HFFc6 (cell line): ENCODE results near the gene PER3. TPM values are rescaled to one million over a fixed set of nuclear protein-coding genes. Genes with fewer than 3 reads are reported as not detected.

Experiments
- DNase-seq: peaks from one replicate; pipeline ENCODE4 v3.0.0-alpha.2; 2018
- H3K27ac Mint-ChIP-seq: 2 replicates; pipeline ENCODE4 v1.8.0; 2020; ENCODE audit warnings: mild to moderate bottlenecking, mixed read lengths
- H3K27me3 Mint-ChIP-seq: 2 replicates; pipeline ENCODE4 v1.8.0; 2021; ENCODE audit warnings: mild to moderate bottlenecking, moderate library complexity, mixed read lengths; ENCODE audit not compliant: insufficient read depth
- H3K36me3 Mint-ChIP-seq: 2 replicates; pipeline ENCODE4 v1.8.0; 2021; ENCODE audit warnings: low read depth, mixed read lengths
- H3K4me1 Mint-ChIP-seq: 2 replicates; pipeline ENCODE4 v1.8.0; 2020; ENCODE audit warnings: low read depth, mixed read lengths
- H3K4me3 Mint-ChIP-seq: 2 replicates; pipeline ENCODE4 v1.8.0; 2020; ENCODE audit warnings: mild to moderate bottlenecking, moderate library complexity, mixed read lengths
- H3K9me3 Mint-ChIP-seq: 2 replicates; pipeline ENCODE4 v1.8.0; 2020; ENCODE audit warnings: mild to moderate bottlenecking, mixed read lengths
- CTCF ChIP-seq: fragments of 200-600 bp; sonication (generic); IDR thresholded peaks from 2 replicates; pipeline ENCODE4 v1.5.0; 2021; ENCODE audit warnings: antibody characterized with exemption, mild to moderate bottlenecking
- total RNA-seq, 6 experiments: library from RNA; stranded (reverse); fragmentation: NEBNext Ultra II Directional; extraction: Animal tissue kit (Norgen Biotek cat#: 25700); gene quantifications; 2 replicates in 1 of 6; 3 replicates in 5 of 6; pipeline ENCODE4 v1.2.3, GENCODE V29; 2021

Gene PER3
- total RNA-seq, 6 experiments from 2014 or later: 5.7 to 8.1 (median 7.7) TPM

GRCh38 chr1:7856345-7856744 is 72.3 kb downstream of the PER3 start:
- H3K4me1 Mint-ChIP-seq: no peaks in the 10 kb centered on the region; the same call in 1 of the 2 replicates

GRCh38 chr1:7857000-7857399 is 72.9 kb downstream of the PER3 start:
- H3K36me3 Mint-ChIP-seq: no peaks in the 10 kb centered on the region
- no peak overlapping the region for H3K27ac Mint-ChIP-seq
- no peaks in the 10 kb centered on the region for H3K9me3 Mint-ChIP-seq
- H3K27me3 Mint-ChIP-seq: peaks cover 12% of the 10 kb centered on the region
- no peak for TF ChIP-seq CTCF
- no peak overlapping the region for H3K4me3 Mint-ChIP-seq
- no peaks in the 10 kb centered on the region; the same call in 1 of the 2 replicates for H3K4me1 Mint-ChIP-seq
- DNase-seq: no peak

More at GRCh38 chr1:7856345-7856744, 72.3 kb downstream of the PER3 start:
- Mint-ChIP-seq H3K27me3 (peaks cover 14% of the 10 kb centered on the region), H3K27ac (no peak overlapping the region), H3K4me3 (no peak overlapping the region), H3K36me3 (no peaks in the 10 kb centered on the region), H3K9me3 (no peaks in the 10 kb centered on the region)
- no peak for TF ChIP-seq CTCF
- DNase-seq: no peak

GRCh38 chr1:7857985-7858384 is 73.9 kb downstream of the PER3 start:
- no peak for TF ChIP-seq CTCF
- Mint-ChIP-seq H3K27ac (no peak overlapping the region), H3K4me1 (no peaks in the 10 kb centered on the region; the same call in 1 of the 2 replicates), H3K9me3 (no peaks in the 10 kb centered on the region), H3K4me3 (no peak overlapping the region), H3K27me3 (peaks cover 12% of the 10 kb centered on the region), H3K36me3 (no peaks in the 10 kb centered on the region)
- DNase-seq: no peak

GRCh38 chr1:7859406-7859805 is 75.3 kb downstream of the PER3 start:
- TF ChIP-seq CTCF: no peak
- no peaks in the 10 kb centered on the region for H3K9me3 Mint-ChIP-seq
- peaks cover 18% of the 10 kb centered on the region for H3K27me3 Mint-ChIP-seq
- H3K36me3 Mint-ChIP-seq: no peaks in the 10 kb centered on the region
- H3K27ac Mint-ChIP-seq: no peak overlapping the region
- no peak for DNase-seq
- H3K4me1 Mint-ChIP-seq: no peaks in the 10 kb centered on the region; the same call in 1 of the 2 replicates
- H3K4me3 Mint-ChIP-seq: no peak overlapping the region

GRCh38 chr1:7860130-7860529 is 76.0 kb downstream of the PER3 start:
- Mint-ChIP-seq H3K27me3 (peaks cover 20% of the 10 kb centered on the region), H3K27ac (no peak overlapping the region), H3K9me3 (no peaks in the 10 kb centered on the region), H3K4me1 (no peaks in the 10 kb centered on the region; the same call in 1 of the 2 replicates), H3K4me3 (no peak overlapping the region), H3K36me3 (no peaks in the 10 kb centered on the region)
- TF ChIP-seq CTCF: no peak
- no peak for DNase-seq

GRCh38 chr1:7861452-7861851 is 77.4 kb downstream of the PER3 start:
- H3K27me3 Mint-ChIP-seq: peaks cover 20% of the 10 kb centered on the region
- H3K9me3 Mint-ChIP-seq: no peaks in the 10 kb centered on the region
- H3K4me3 Mint-ChIP-seq: no peak overlapping the region
- DNase-seq: no peak
- no peak overlapping the region for H3K27ac Mint-ChIP-seq
- no peaks in the 10 kb centered on the region; the same call in 1 of the 2 replicates for H3K4me1 Mint-ChIP-seq
- no peaks in the 10 kb centered on the region for H3K36me3 Mint-ChIP-seq
- TF ChIP-seq CTCF: no peak
